ENCODE results near the gene DLX3. TPM values are rescaled to one million over a fixed set of nuclear protein-coding genes. Genes with fewer than 3 reads are reported as not detected.

DLX3 gene
- total and polyA plus RNA-seq, 8 donors = 0.68 TPM; not detected in 7

DNA sequence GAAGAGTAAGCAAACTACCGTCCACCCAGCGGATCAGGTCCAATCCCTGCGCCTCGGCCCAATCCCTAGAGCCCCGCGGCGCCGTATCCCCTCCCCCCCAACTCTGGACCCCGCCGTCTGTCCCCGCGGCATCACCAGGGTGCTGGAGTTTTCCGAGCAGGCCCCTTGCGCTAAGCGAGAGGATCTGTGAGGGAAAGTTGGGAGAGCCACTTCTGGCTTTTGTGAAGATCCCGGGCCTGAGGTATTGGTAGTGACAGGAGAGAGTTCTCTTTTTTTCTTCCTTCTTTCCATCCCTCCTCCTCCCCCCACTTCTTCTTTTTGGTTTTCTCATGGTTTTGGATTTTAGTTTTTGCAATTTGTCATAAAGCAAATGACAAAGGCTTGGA is 29.5 kb downstream of the DLX3 start:
- 2 to 10% (median 9%) methylated on average over 12 to 16 of the region's 16 CpGs for WGBS, 5 donors
- intact Hi-C loops (cut with DNase I; ENCODE audit: low total_unique reads) = no loop called here

DNA sequence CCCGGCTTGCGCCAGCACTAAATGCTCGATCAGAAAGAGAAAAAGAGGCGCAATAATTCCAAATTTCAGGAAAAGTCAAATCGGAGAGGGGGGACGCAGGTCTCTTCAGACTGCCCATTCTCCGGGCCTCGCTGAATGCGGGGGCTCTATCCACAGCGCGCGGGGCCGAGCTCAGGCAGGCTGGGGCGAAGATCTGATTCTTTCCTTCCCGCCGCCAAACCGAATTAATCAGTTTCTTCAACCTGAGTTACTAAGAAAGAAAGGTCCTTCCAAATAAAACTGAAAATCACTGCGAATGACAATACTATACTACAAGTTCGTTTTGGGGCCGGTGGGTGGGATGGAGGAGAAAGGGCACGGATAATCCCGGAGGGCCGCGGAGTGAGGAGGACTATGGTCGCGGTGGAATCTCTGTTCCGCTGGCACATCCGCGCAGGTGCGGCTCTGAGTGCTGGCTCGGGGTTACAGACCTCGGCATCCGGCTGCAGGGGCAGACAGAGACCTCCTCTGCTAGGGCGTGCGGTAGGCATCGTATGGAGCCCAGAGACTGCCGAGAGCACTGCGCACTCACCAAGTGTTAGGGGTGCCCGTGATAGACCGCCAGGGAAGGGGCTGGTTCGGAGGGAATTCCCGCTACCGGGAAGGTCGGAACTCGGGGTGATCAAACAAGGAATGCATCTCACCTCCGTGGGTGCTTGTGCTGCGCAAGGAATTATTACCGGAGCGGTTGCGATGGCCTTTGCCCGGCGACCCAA is 30.1 kb downstream of the DLX3 start:
- Histone ChIP-seq H3K36me3 (no peaks in the 10 kb centered on the region), H3K4me3 (no peak overlapping the region), H3K4me1 (peaks cover 26 to 42% (median 36%) of the 10 kb centered on the region in 4 donors), H3K9me3 (no peaks in the 10 kb centered on the region), H3K27ac (no peak overlapping the region), H3K27me3 (peaks cover 30 to 99% (median 86%) of the 10 kb centered on the region in 3 donors)
- intact Hi-C loops (cut with DNase I; ENCODE audit: low total_unique reads) = no loop called here
- DNase-seq = no peak
- 8 to 10% (median 9%) methylated on average over 46 to 52 of the region's 52 CpGs for WGBS, 5 donors
- TF ChIP-seq, protein P1, sequence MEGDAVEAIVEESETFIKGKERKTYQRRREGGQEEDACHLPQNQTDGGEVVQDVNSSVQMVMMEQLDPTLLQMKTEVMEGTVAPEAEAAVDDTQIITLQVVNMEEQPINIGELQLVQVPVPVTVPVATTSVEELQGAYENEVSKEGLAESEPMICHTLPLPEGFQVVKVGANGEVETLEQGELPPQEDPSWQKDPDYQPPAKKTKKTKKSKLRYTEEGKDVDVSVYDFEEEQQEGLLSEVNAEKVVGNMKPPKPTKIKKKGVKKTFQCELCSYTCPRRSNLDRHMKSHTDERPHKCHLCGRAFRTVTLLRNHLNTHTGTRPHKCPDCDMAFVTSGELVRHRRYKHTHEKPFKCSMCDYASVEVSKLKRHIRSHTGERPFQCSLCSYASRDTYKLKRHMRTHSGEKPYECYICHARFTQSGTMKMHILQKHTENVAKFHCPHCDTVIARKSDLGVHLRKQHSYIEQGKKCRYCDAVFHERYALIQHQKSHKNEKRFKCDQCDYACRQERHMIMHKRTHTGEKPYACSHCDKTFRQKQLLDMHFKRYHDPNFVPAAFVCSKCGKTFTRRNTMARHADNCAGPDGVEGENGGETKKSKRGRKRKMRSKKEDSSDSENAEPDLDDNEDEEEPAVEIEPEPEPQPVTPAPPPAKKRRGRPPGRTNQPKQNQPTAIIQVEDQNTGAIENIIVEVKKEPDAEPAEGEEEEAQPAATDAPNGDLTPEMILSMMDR (IDR thresholded peaks at IDR 0.05) = no peak
- TF ChIP-seq POLR2A (IDR thresholded peaks at IDR 0.05) = no peak
- no peak for TF ChIP-seq POLR2AphosphoS5 (IDR thresholded peaks at IDR 0.05)
- no peak for TF ChIP-seq EP300 (IDR thresholded peaks at IDR 0.05)

More for the DNA sequence above, 29.5 kb downstream of the DLX3 start:
- peaks cover 34 to 100% (median 91%) of the 10 kb centered on the region in 3 donors for H3K27me3 ChIP-seq
- H3K27ac ChIP-seq = no peak overlapping the region
- TF ChIP-seq, protein P1 (IDR thresholded peaks at IDR 0.05) = no peak
- TF ChIP-seq EP300 (IDR thresholded peaks at IDR 0.05) (no peak), POLR2AphosphoS5 (IDR thresholded peaks at IDR 0.05) (no peak), POLR2A (IDR thresholded peaks at IDR 0.05) (no peak)
- no peaks in the 10 kb centered on the region for H3K9me3 ChIP-seq
- DNase-seq = no peak
- peaks cover 26 to 44% (median 38%) of the 10 kb centered on the region in 4 donors for H3K4me1 ChIP-seq
- no peaks in the 10 kb centered on the region for H3K36me3 ChIP-seq
- no peak overlapping the region for H3K4me3 ChIP-seq

DNA sequence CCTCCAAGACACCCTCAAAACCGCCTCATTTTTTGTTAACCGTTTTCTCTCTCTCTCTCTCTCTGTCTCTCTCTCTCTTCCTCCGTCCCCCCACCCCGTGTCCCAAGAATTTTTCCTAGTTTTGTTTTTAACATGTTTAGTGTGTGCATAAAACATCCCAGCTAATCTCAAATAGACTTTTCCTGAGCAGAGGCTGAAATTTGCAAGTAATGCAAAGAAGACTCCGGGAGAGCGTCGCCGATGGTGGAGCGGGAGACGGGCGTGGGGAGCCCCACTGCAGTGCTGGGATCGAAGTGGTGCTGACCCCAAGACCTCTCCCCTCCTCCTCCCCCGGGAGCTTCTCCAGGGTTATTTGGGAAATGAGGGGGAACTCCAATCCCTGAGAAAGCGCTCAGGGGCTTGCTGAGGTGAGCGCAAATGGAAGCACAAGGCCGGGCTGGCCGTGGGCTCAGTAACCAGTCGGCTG is 30.7 kb downstream of the DLX3 start:
- Histone ChIP-seq H3K27ac (no peak overlapping the region), H3K4me3 (no peak overlapping the region), H3K27me3 (peaks cover 29 to 99% (median 80%) of the 10 kb centered on the region in 3 donors), H3K4me1 (peaks cover 20 to 36% (median 30%) of the 10 kb centered on the region in 4 donors), H3K9me3 (no peaks in the 10 kb centered on the region), H3K36me3 (no peaks in the 10 kb centered on the region)
- TF ChIP-seq POLR2A (IDR thresholded peaks at IDR 0.05) = no peak
- TF ChIP-seq, protein P1 (IDR thresholded peaks at IDR 0.05) = no peak
- TF ChIP-seq EP300 (IDR thresholded peaks at IDR 0.05) = no peak
- TF ChIP-seq POLR2AphosphoS5 (IDR thresholded peaks at IDR 0.05) = no peak
- intact Hi-C loops (cut with DNase I; ENCODE audit: low total_unique reads) = no loop called here
- no peak for DNase-seq
- 8 to 16% (median 13%) methylated on average over 18 of the region's 18 CpGs for WGBS, 5 donors

DNA sequence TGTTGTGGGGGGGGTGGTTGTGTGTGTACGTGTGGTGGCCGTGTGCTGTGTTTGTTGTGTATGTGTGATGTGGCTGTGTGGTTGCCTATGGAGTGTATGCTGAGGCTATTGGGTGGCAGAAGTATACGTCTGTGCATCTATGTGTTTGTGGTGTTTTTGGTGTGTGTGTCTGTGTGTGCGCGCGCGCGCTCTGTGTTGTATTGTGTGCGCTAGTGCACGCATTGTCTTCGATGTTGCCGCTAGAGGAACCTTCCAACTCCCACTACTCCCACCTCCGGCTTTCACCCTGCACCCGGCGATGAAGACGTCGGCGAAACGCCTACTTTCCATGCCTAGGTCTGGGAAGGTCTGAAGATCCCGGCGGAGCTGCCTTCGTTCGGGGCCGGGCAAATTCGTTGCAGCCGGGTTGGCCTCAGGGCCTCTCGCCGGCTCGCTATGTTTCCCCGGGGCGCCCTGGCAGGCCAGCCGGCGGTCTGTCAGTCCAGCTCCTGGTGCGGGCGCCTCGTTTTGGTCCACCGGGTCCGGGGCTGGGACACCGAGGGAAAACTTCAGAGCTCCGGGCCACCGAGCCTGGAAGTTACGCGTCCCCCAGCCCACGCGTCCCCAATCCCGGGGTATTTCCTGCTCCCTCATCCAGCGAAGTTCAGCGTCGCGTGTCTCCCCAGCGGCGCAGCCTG is 31.3 kb downstream of the DLX3 start:
- no peaks in the 10 kb centered on the region for H3K36me3 ChIP-seq
- WGBS, 5 donors = 8 to 16% (median 10%) methylated on average over 46 to 52 of the region's 52 CpGs
- H3K4me1 ChIP-seq = peaks cover 14 to 30% (median 24%) of the 10 kb centered on the region in 4 donors
- TF ChIP-seq EP300 (IDR thresholded peaks at IDR 0.05) (no peak), POLR2AphosphoS5 (IDR thresholded peaks at IDR 0.05) (no peak), POLR2A (IDR thresholded peaks at IDR 0.05) (no peak)
- TF ChIP-seq, protein P1 (IDR thresholded peaks at IDR 0.05) = no peak
- intact Hi-C loops (cut with DNase I; ENCODE audit: low total_unique reads) = no loop called here
- H3K27ac ChIP-seq = no peak overlapping the region
- no peak for DNase-seq
- no peaks in the 10 kb centered on the region for H3K9me3 ChIP-seq
- H3K27me3 ChIP-seq = peaks cover 29 to 99% (median 74%) of the 10 kb centered on the region in 3 donors
- no peak overlapping the region for H3K4me3 ChIP-seq
